H1 (cell line): ENCODE measurements around the gene SLC25A38. TPM values are rescaled to one million over a fixed set of nuclear protein-coding genes. Genes with fewer than 3 reads are reported as not detected.

Experiments
- CTCF ChIA-PET: fragments of 300-600 bp; sonication (Branson Sonifier 250); formaldehyde crosslinking; loops from one replicate; lab custom pipeline; 2021; ENCODE audit not compliant: partially characterized antibody; lab: Charles Lee
- POLR2A ChIA-PET: fragments of 300-600 bp; sonication (Branson Sonifier 250); formaldehyde crosslinking; loops from one replicate; lab custom pipeline; 2021; ENCODE audit warnings: inconsistent platforms; ENCODE audit not compliant: partially characterized antibody; lab: Charles Lee
- DNase-seq, 2 experiments: peaks; one replicate each; pipeline versions ENCODE4 v3.0.0 to v3.0.0-alpha.2; 2010 to 2022; ENCODE audit warnings: low spot score in 2 of 2, low read depth in 1 of 2, mixed read lengths in 1 of 2
- FAIRE-seq: peaks from 2 replicates; lab custom pipeline; 2011; peaks lifted over from hg19 to GRCh38; lab: Jason Lieb, UNC
- H2AFZ ChIP-seq: 2 replicates; pipeline ENCODE4 v1.8.1; 2012; ENCODE audit warnings: low read length, inconsistent platforms
- H2AK5ac ChIP-seq: 2 replicates; pipeline ENCODE4 v1.6.1; 2013; ENCODE audit warnings: low read depth, low read length
- H2BK120ac ChIP-seq: replicated peaks from 2 replicates; pipeline ENCODE3; 2013; ENCODE audit warnings: low read depth, low read length, inconsistent platforms
- H2BK12ac ChIP-seq: 2 replicates; pipeline ENCODE4 v1.6.1; 2013; ENCODE audit warnings: low read depth, low read length
- H2BK15ac ChIP-seq: 2 replicates; pipeline ENCODE4 v1.6.1; 2013; ENCODE audit warnings: low read length
- H2BK20ac ChIP-seq: 2 replicates; pipeline ENCODE4 v1.6.1; 2013; ENCODE audit warnings: low read length
- H2BK5ac ChIP-seq: 2 replicates; pipeline ENCODE4 v1.6.1; 2013; ENCODE audit warnings: low read depth, low read length
- H3K14ac ChIP-seq: 2 replicates; pipeline ENCODE4 v1.6.1; 2013; ENCODE audit warnings: inconsistent platforms; ENCODE audit not compliant: insufficient read length
- H3K18ac ChIP-seq: 2 replicates; pipeline ENCODE4 v1.6.1; 2013; ENCODE audit warnings: low read length; ENCODE audit errors: extremely low read depth
- H3K23ac ChIP-seq: 2 replicates; pipeline ENCODE4 v1.6.1; 2013; ENCODE audit warnings: inconsistent platforms; ENCODE audit not compliant: insufficient read length
- H3K23me2 ChIP-seq: 2 replicates; pipeline ENCODE4 v1.6.1; 2013; ENCODE audit warnings: low read depth, low read length
- H3K27ac ChIP-seq: 2 replicates; pipeline ENCODE4 v1.6.1; 2011; ENCODE audit warnings: low read depth, low read length, inconsistent platforms
- H3K27me3 ChIP-seq, 4 experiments: replicated peaks in 1 of 4; 1 replicate in 1 of 4; 2 replicates in 3 of 4; pipeline versions ENCODE4 v1.6.1 to v1.8.1; 2011 to 2013; ENCODE audit warnings: low read length in 3 of 4, mild to moderate bottlenecking in 3 of 4, inconsistent platforms in 2 of 4, mixed read lengths in 2 of 4, moderate library complexity in 1 of 4; ENCODE audit not compliant: control insufficient read depth in 3 of 4, insufficient read depth in 3 of 4; ENCODE audit errors: extremely low read depth in 1 of 4
- H3K36me3 ChIP-seq, 4 experiments: 2 replicates each; pipeline versions ENCODE4 v1.6.1 to v1.8.1; 2011 to 2013; ENCODE audit warnings: mild to moderate bottlenecking in 4 of 4, low read length in 3 of 4, moderate library complexity in 2 of 4, control low read depth in 1 of 4, inconsistent platforms in 1 of 4; ENCODE audit not compliant: insufficient read depth in 4 of 4, control insufficient read depth in 2 of 4
- H3K4ac ChIP-seq: replicated peaks from 2 replicates; pipeline ENCODE3; 2013; ENCODE audit warnings: low read length, low read depth, mixed read lengths, inconsistent platforms; ENCODE audit not compliant: insufficient read length
- H3K4me1 ChIP-seq, 4 experiments: replicated peaks in 1 of 4; 1 replicate in 1 of 4; 2 replicates in 3 of 4; pipeline versions ENCODE4 v1.6.1 to v1.8.1; 2011 to 2013; ENCODE audit warnings: low read length in 3 of 4, inconsistent platforms in 2 of 4, mixed read lengths in 1 of 4; ENCODE audit not compliant: insufficient read depth in 4 of 4, control insufficient read depth in 3 of 4
- H3K4me2 ChIP-seq, 2 experiments: 2 replicates each; pipeline versions ENCODE4 v1.6.1 to v1.8.1; 2011 to 2013; ENCODE audit warnings: low read depth in 2 of 2, low read length in 2 of 2, control low read depth in 1 of 2, inconsistent platforms in 1 of 2, mild to moderate bottlenecking in 1 of 2; ENCODE audit not compliant: insufficient read depth in 1 of 2
- H3K4me3 ChIP-seq, 4 experiments: fragments of 200-600, 300-600 bp in 1 of 4; sonication (generic), shearing (Covaris generic), sonication (Bioruptor Twin) in 1 of 4; 2 replicates each; pipeline versions ENCODE4 v1.5.1 to v1.8.1; 2011 to 2016; ENCODE audit warnings: low read length in 4 of 4, low read depth in 3 of 4, control low read depth in 2 of 4, inconsistent platforms in 2 of 4, mild to moderate bottlenecking in 2 of 4, mixed read lengths in 1 of 4, moderate library complexity in 1 of 4; ENCODE audit not compliant: insufficient read depth in 2 of 4; ENCODE audit errors: extremely low read depth in 1 of 4
- H3K56ac ChIP-seq: replicated peaks from 2 replicates; pipeline ENCODE3; 2013; ENCODE audit warnings: low read depth, mild to moderate bottlenecking, mixed read lengths, low read length, inconsistent platforms; ENCODE audit not compliant: insufficient read length
- H3K79me1 ChIP-seq: 2 replicates; pipeline ENCODE4 v1.6.1; 2013; ENCODE audit warnings: low read depth, low read length, control low read depth
- H3K79me2 ChIP-seq, 2 experiments: 2 replicates each; pipeline versions ENCODE4 v1.6.1 to v1.8.1; 2012 to 2013; ENCODE audit warnings: low read length in 2 of 2, mild to moderate bottlenecking in 2 of 2, inconsistent platforms in 1 of 2; ENCODE audit not compliant: insufficient read depth in 2 of 2, control insufficient read depth in 1 of 2
- H3K9ac ChIP-seq, 4 experiments: replicated peaks in 1 of 4; 1 replicate in 1 of 4; 2 replicates in 3 of 4; pipeline versions ENCODE4 v1.6.1 to v1.8.1; 2011 to 2013; ENCODE audit warnings: low read depth in 3 of 4, low read length in 3 of 4, control low read depth in 2 of 4, mild to moderate bottlenecking in 2 of 4, moderate library complexity in 2 of 4, inconsistent platforms in 1 of 4; ENCODE audit errors: extremely low read depth in 1 of 4
- H3K9me3 ChIP-seq, 2 experiments: 2 replicates each; pipeline versions ENCODE4 v1.6.1 to v1.8.1; 2012 to 2013; ENCODE audit warnings: mild to moderate bottlenecking in 2 of 2, moderate library complexity in 2 of 2, control low read depth in 1 of 2, inconsistent platforms in 1 of 2, low read depth in 1 of 2, low read length in 1 of 2, mixed read lengths in 1 of 2; ENCODE audit not compliant: insufficient read depth in 2 of 2
- H4K20me1 ChIP-seq, 2 experiments: replicated peaks in 1 of 2; 2 replicates each; pipeline versions ENCODE3 to v1.8.1; 2011 to 2013; ENCODE audit warnings: inconsistent platforms in 2 of 2, low read length in 2 of 2, mild to moderate bottlenecking in 1 of 2; ENCODE audit not compliant: insufficient read depth in 2 of 2, control insufficient read depth in 1 of 2
- H4K5ac ChIP-seq: 2 replicates; pipeline ENCODE4 v1.6.1; 2013; ENCODE audit warnings: low read length, low read depth, mixed read lengths, inconsistent platforms; ENCODE audit not compliant: insufficient read length
- H4K8ac ChIP-seq: 2 replicates; pipeline ENCODE4 v1.8.0; 2013; ENCODE audit warnings: mild to moderate bottlenecking, moderate library complexity, low read length, inconsistent platforms; ENCODE audit not compliant: insufficient read depth; ENCODE audit errors: extremely low read depth
- H4K91ac ChIP-seq: replicated peaks from 2 replicates; pipeline ENCODE3; 2013; ENCODE audit warnings: low read length, mixed read lengths, inconsistent platforms; ENCODE audit not compliant: insufficient read length
- BRCA1 ChIP-seq: IDR thresholded peaks from 2 replicates; pipeline ENCODE4 v1.6.1; 2012; ENCODE audit warnings: low read depth, low read length, improper control_type of control experiment
- CHD2 ChIP-seq: IDR thresholded peaks from 2 replicates; pipeline ENCODE4 v1.6.1; 2012; ENCODE audit warnings: low read length, improper control_type of control experiment
- GABPA ChIP-seq: IDR thresholded peaks from 2 replicates; pipeline ENCODE4 v1.6.1; 2011; ENCODE audit warnings: mild to moderate bottlenecking, low read length, moderate library complexity, borderline replicate concordance; ENCODE audit not compliant: insufficient read depth
- KDM1A ChIP-seq: fragments of 200-600, 300-600 bp; sonication (generic); IDR thresholded peaks from 2 replicates; pipeline ENCODE4 v1.7.1; 2016; ENCODE audit warnings: mild to moderate bottlenecking, low read length, borderline replicate concordance
- MAFK ChIP-seq: IDR thresholded peaks from 2 replicates; pipeline ENCODE4 v1.6.1; 2012; ENCODE audit warnings: low read depth, mild to moderate bottlenecking, improper control_type of control experiment, low read length
- NANOG ChIP-seq: IDR thresholded peaks from 2 replicates; pipeline ENCODE4 v1.6.1; 2011; ENCODE audit warnings: low read length, low read depth, mild to moderate bottlenecking, inconsistent platforms; ENCODE audit not compliant: insufficient read depth, poor library complexity, severe bottlenecking
- NRF1 ChIP-seq: IDR thresholded peaks from 2 replicates; pipeline ENCODE4 v1.6.1; 2011; ENCODE audit warnings: mild to moderate bottlenecking, low read depth, low read length, improper control_type of control experiment
- PHF8 ChIP-seq: fragments of 200-600 bp; sonication (generic); conservative IDR thresholded peaks from 2 replicates; pipeline ENCODE4 v1.7.1; 2012; ENCODE audit warnings: low read depth, mild to moderate bottlenecking, inconsistent platforms, low read length, moderate library complexity
- RBBP5 ChIP-seq: IDR thresholded peaks from 2 replicates; pipeline ENCODE4 v1.7.1; 2012; ENCODE audit warnings: low read depth, mild to moderate bottlenecking, inconsistent platforms, low read length, moderate library complexity, borderline replicate concordance
- RFX5 ChIP-seq: IDR thresholded peaks from 2 replicates; pipeline ENCODE4 v1.6.1; 2011; ENCODE audit warnings: low read depth, low read length, improper control_type of control experiment, borderline replicate concordance
- SP4 ChIP-seq: IDR thresholded peaks from 2 replicates; pipeline ENCODE4 v1.6.1; 2012; ENCODE audit warnings: low read length, inconsistent platforms
- SUZ12 ChIP-seq: fragments of 200-600 bp; sonication (generic); IDR thresholded peaks from 2 replicates; pipeline ENCODE4 v1.6.1; 2012; ENCODE audit warnings: mild to moderate bottlenecking, inconsistent platforms, low read length, moderate library complexity, mixed read lengths
- TBP ChIP-seq: IDR thresholded peaks from 2 replicates; pipeline ENCODE4 v1.6.1; 2011; ENCODE audit warnings: low read depth, low read length, improper control_type of control experiment
- YY1 ChIP-seq: IDR thresholded peaks from 2 replicates; pipeline ENCODE4 v1.6.1; 2011; ENCODE audit warnings: low read depth, mild to moderate bottlenecking, low read length
- WGBS, 2 experiments: shearing (Covaris generic) in 1 of 2; methylation state at CpG; one replicate each; pipeline versions ENCODE4 v1.1.6 to v1.1.7; 2013 to 2015; ENCODE audit warnings: low lambda C conversion rate in 2 of 2, mixed read lengths in 2 of 2, inconsistent platforms in 1 of 2, low coverage in 1 of 2, missing lambda C conversion rate in 1 of 2; ENCODE audit not compliant: insufficient replicate concordance in 2 of 2, insufficient coverage in 1 of 2, insufficient read length in 1 of 2; ENCODE audit errors: extremely low coverage in 1 of 2, missing lambda C conversion rate in 1 of 2; 5-methylcytosine and 5-hydroxymethylcytosine counted together
- polyA plus RNA-seq, 7 experiments: library from polyadenylated mRNA; depleted of rRNA in 3 of 7; stranded (reverse) in 5 of 7; unstranded in 2 of 7; fragments of >200 nt in 5 of 7; fragments of 200-250 nt in 2 of 7; gene quantifications; 1 replicate in 5 of 7; 2 replicates in 1 of 7; 4 replicates in 1 of 7; pipeline versions ENCODE4 v1.2.1 to v1.2.3, GENCODE V29; 2011 to 2013; ENCODE audit warnings: missing spikeins in 2 of 7, mixed read lengths in 2 of 7
- total RNA-seq: library from RNA; stranded (reverse); fragmentation: NEBNext Ultra II Directional; extraction: Animal tissue kit (Norgen Biotek cat#: 25700); gene quantifications from 2 replicates; pipeline ENCODE4 v1.2.1, GENCODE V29; 2021
- TF ChIP-seq, protein P1 (sequence below): IDR thresholded peaks from 2 replicates; pipeline ENCODE4 v1.6.1; 2012; ENCODE audit warnings: inconsistent platforms

Gene SLC25A38
- total and polyA plus RNA-seq, 2 of the 8 experiments (the other 6 are each of a cell fraction or from before 2014, with no cell fraction given) = 41.2 to 45.8 TPM

DNA sequence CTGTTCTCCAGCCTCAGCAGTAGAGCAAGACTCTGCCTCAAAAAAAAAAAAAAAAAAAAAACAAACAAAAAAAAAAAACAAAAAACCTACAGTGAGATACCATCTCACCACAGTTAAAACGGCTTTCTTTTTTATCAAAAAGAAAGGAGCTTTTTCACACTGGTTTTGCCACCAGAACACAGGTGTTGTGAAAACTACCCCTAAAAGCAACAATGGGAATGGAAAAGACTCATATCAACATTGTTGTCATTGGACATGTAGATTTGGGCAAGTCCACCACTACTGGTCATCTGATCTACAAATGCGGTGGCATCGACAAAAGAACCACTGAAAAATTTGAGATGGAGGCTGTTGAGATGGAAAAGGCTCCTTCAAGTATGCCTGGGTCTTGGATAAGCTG lies 24.8 kb upstream of the SLC25A38 start:
- no peaks in the 10 kb centered on the region for H3K9me3 ChIP-seq
- no peak overlapping the region for H4K8ac ChIP-seq
- ChIA-PET CTCF (interaction anchor here (0.8 kb wide), 1 partner anchor 79 kb away, joined by 3 read pairs; the partner anchor contains the start of gene CX3CR1), POLR2A (interaction anchor here (1.3 kb wide), 1 partner anchor 50 kb away, joined by 3 read pairs; no protein-coding TSS in a partner anchor)
- no peak overlapping the region for H3K4me3 ChIP-seq
- H3K4me1 ChIP-seq = no peaks in the 10 kb centered on the region
- no peak overlapping the region for H4K91ac ChIP-seq
- H3K56ac ChIP-seq = no peak overlapping the region
- no peak overlapping the region for H3K23ac ChIP-seq
- no peak overlapping the region for H2AK5ac ChIP-seq
- 83% methylated on average over 3 of the region's 3 CpGs; no CpG with 5 or more reads in 1 of the 2 experiments for WGBS, 2 experiments
- DNase-seq (no peak), FAIRE-seq (no peak)
- no peaks in the 10 kb centered on the region for H3K23me2 ChIP-seq
- no peak overlapping the region for H2BK20ac ChIP-seq
- H3K14ac ChIP-seq = no peak overlapping the region
- H3K9ac ChIP-seq = no peak overlapping the region
- H2BK15ac ChIP-seq = no peak overlapping the region
- H3K79me1 ChIP-seq = no peaks in the 10 kb centered on the region
- H3K18ac ChIP-seq = no peak overlapping the region
- no peak overlapping the region for H3K27ac ChIP-seq
- H2BK120ac ChIP-seq = no peak overlapping the region
- no peak overlapping the region for H4K5ac ChIP-seq
- H2BK5ac ChIP-seq = no peak overlapping the region
- H3K4me2 ChIP-seq = no peak overlapping the region
- H3K36me3 ChIP-seq = no peaks in the 10 kb centered on the region
- no peak overlapping the region for H2BK12ac ChIP-seq
- H4K20me1 ChIP-seq = no peaks in the 10 kb centered on the region
- no peak overlapping the region for H3K4ac ChIP-seq
- H2AFZ ChIP-seq = no peak overlapping the region
- H3K27me3 ChIP-seq = no peaks in the 10 kb centered on the region
- no peaks in the 10 kb centered on the region for H3K79me2 ChIP-seq
- TF ChIP-seq SP4 (no peak), YY1 (no peak), BRCA1 (no peak), CHD2 (no peak), PHF8 (no peak), NANOG (no peak), NRF1 (no peak), GABPA (no peak), MAFK (no peak), KDM1A (no peak), RFX5 (no peak), SUZ12 (no peak), RBBP5 (no peak), TBP (no peak)
- TF ChIP-seq, protein P1, sequence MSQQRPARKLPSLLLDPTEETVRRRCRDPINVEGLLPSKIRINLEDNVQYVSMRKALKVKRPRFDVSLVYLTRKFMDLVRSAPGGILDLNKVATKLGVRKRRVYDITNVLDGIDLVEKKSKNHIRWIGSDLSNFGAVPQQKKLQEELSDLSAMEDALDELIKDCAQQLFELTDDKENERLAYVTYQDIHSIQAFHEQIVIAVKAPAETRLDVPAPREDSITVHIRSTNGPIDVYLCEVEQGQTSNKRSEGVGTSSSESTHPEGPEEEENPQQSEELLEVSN = no peak
